Stimulated activated CD8-positive, alpha-beta memory T cell treated with anti-CD3 and anti-CD28 coated beads, Interleukin-4, amount 100 ng/mL, for 4 hours (primary cell): Measurements from ENCODE around the gene MYBBP1A.

Source experiments
- DNase-seq, 2 donors: peaks; one replicate each; pipeline ENCODE4 v3.0.0-alpha.2; 2020; ENCODE audit warnings: low read depth in 2 of 2, low spot score in 1 of 2

The MYBBP1A gene

DNA sequence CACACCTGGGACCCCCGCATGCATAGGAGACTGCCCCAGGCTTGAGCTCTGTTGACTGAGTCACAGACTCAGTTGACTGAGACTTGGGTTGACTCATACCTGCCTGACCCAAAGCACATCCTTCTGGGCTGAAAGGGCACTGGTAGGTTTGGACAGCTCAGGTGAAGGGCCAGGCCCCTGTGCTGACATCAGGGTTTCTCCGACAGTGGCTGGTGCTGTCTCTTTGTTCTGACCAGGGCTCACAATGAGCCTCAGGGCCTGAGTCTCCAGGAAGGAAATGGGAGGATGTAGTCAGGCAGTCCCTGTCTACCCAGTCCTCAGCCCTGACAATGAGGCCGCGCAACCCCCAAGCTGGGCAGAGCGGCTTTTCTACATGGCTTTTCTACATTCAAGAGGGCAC lies 50.0 kb downstream of the MYBBP1A start:
- DNase-seq: no peak

DNA sequence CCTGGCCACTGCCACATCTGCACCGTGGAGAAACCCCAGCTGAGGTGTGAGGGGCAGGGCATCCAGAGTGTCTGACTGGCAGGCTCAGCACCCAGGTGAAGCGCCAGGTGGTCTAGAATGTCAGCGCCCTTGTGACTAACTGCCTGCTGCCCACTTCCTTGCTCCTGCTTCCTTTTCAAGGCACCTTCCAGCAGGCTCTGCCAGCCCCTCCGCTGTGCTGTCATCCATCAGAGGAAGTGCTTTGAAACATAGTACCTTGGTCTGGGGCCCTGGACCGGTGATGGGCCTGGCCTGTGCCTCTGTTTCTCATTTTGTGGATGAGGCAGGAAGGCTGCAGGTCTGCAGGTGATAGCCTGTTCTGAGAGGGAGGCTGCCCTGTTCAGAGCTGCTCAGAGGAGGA lies 51.0 kb downstream of the MYBBP1A start:
- no peak for DNase-seq

DNA sequence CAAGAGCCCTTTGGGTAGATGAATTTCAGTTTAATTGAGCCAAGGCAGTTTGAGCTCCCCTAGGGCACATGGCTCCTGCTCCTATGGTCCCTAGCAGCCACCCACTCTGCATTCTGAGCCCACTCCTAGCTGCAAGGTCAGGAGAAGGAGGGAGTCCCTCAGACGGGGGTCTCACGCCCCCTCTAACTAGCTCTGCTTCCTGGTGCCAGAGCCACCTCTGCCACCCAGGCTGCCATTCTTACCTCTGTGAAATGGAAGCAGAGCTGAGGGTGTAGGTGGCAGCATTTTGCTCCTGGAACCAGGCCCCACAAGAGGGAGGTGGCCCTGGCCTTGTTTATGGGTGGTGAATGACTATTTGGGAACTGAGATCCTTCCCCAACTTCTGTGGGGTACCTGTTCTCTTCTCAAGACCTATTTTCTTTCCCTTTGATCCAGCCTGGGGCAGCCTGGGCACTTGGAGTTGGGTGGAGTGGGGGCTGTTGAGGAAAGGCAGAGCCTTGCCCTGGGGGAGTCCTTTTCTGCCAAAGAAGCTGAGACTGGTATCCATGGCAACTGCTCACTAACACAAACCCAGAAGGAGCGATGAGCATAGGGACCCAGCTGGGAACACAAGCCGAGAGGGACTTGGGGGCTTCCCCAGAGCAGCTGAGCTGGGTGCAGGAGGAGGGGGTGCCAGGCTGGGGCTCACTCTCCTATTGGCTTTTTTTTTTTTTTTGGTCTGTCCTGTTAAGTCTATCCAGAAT lies 51.7 kb downstream of the MYBBP1A start:
- DNase-seq: no peak

DNA sequence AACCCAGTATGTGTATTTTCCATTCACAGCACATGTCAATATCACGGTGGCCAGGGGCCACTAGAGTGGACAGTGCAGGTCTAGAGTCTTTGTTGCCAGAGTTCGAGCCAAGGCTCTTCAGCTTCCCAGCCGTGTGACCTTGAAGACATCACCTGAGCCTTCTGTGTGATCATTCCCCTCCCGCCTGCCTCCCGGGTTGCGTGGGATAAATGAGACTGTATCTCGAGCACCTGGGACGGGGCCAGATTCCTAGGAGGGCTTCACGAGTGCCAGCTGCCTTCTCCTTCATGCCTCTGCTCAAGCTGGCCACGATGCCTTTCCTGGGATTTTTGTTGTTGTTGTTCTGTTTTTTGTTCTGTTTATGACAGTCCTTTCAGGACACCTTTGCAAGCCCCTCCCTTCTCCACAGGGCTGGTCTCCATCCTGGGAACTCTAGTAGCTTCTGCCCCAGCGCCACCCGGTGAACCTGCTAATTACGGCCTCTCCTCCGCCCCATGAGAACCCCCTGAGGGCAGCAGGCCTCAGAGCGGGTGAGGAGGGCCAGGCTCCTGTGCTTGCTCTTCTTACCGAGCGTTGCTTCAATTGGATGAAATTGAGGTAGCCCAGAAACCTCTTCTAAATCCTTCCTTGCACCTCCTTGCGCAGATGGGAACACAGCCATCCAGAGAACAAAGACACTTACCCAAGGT lies 52.6 kb downstream of the MYBBP1A start:
- no peak for DNase-seq

DNA sequence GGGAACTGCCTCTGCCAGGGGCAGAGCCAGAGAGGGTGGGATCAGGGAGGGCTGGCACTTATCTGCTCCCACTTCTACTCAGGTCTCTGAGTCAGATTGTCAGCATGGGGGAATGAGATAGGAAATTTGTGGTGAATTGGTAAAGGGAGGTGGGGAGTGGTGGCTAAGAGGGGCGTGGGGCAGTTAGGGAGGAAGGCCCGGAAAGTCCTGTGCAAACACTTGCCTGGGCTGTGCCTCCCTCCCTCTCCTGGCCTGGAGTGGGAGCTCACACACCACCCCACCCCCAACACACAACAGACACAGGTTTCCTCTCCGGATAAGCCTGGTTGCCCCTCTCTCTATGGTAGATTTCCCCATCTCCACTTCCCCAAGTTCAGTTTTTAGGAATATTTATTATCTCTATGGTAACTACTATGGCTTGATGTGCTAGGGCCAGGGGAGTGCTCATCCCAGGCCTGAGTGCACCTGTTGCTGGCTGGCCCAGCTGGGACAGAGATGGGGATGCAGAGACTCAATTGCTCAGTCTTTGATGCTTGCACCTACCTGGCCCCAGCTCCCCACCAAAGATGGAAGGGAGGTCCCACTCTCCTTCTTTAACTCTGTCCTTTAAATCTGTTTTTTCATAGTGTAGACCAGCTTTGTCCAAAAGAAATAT lies 53.8 kb downstream of the MYBBP1A start:
- no peak for DNase-seq

DNA sequence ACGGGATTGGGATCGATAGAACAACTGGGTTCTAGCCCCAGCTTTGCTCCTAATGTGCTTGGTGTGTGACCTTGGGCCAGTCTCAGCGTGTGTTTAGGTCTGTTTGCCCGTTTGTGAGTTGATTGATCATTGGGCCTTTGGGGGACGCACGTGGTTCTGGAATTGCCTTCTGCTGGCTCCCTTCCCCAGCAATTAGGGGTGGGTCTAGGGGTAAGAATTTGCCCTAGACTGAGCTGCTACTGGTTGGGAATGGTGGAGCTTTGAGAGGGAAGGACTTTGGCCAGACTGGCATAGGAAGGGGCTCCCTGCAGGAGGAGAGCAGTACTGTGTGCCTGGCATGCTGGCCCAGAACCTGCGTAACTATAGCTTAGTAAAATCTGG lies 55.0 kb downstream of the MYBBP1A start:
- no peak for DNase-seq

DNA sequence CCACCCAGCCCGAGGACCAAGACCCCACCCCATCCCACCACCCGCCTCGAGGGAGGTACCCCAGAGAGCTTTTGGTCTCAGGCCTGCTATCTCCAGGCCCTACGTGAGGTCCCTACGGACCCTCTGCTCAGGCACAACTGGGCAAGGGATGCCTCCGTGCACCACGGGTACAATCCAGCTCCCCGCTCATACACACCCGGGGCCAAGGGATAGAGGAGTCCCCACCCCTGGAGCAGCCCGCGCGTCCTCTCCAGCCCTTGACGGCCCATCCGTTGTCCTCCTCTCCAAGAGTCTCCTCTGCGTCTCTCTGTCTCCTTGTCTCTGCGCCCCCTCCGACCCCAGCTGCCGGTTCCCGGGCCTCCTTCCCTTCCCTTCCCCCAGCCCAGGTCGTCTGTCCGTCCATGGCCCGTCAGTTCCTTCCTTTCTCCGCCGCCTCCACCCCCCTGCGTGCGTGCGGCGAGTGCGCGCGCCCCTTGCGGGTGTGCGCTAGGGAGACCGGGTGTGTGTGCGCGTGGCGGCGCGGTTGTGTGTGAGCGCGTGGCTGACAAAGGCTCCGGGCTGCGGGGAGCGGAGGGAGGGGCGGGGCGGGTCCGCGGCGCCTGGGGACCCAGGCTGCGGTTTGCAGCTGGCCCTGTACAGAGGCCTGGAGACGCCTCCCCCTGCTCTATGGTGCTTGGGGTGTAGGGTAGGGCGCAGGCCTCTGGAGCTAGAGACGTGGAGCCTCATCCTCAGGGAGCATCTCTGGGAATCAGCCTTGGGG lies 55.6 kb downstream of the MYBBP1A start:
- no peak for DNase-seq

DNA sequence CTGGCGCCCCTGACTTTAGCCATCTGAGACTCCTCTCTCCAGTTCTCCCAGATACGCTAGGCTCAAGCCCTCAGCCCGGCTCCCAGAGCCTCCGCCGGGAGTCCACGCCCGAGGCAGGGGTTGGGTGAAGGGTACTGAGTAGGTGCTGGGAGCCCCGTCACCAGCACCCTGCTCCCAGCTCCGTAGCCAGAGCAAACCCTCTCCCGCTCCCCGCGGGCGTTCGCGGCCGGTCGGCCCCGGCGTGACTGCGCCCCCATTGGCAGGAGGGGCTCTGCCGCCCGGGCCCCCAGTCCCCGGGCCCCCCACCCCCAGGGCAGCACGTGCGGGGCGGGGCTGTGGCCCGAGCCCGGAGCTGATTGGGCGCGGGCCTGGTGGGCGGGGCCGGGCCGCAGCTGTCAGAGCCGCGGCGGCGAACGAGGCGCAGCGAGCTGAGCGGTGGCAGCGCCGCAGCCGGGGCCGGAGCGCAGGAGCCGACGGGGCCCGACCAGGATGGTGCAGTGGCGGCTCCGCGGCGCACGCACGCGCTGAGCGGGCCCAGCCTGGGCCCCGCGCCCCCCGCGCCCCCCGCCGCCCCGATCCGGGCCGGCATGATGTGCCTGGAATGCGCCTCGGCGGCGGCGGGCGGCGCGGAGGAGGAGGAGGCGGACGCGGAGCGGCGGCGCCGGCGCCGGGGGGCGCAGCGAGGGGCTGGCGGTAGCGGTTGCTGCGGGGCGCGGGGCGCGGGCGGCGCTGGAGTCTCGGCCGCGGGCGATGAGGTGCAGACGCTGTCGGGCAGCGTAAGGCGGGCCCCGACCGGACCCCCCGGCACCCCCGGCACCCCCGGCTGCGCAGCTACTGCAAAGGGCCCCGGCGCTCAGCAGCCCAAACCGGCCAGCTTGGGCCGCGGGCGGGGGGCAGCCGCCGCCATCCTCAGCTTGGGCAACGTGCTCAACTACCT lies 56.5 kb downstream of the MYBBP1A start, which contains the start of gene SPNS2:
Gene SPNS2 (plus strand): TSS at position 421 of the 937 bp plus-strand sequence. CDS start 167 bp downstream, at position 588.
- peak in 1 of 2 donors; percentile 23 for DNase-seq

DNA sequence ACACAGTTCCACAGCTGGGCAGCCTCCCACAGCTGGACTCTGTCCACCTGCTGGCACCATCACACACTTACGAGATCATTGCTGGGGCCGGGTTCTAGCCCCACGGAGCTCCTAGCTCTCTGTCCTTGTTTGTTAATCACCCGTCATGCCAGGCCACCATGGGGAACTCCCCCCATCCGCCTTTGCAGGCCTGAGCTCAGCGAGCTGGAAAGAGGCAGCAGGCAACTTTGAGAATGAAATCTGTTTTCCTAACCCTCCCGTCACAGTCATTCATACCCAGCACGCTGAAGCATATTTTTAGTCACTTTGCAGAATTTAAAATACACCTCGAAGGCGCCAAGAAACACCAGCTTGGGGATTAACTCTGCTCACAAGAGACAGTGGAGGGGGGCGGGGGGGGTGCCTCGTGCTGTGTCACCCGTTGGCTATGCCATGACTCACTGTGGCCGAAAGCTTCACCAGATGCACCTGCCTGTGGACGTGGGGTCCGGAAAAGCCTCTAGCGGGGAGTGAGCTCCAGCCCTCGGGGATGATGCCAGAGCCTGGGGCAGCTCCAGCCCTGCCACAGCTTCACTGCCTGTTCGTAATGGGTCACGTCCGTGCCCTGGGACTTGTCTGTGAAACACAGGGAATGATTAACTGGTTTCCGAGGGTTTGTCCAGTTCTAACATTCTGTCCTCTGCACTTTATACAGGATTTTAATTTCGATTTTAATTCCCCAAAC lies 57.9 kb downstream of the MYBBP1A start:
- no peak for DNase-seq

DNA sequence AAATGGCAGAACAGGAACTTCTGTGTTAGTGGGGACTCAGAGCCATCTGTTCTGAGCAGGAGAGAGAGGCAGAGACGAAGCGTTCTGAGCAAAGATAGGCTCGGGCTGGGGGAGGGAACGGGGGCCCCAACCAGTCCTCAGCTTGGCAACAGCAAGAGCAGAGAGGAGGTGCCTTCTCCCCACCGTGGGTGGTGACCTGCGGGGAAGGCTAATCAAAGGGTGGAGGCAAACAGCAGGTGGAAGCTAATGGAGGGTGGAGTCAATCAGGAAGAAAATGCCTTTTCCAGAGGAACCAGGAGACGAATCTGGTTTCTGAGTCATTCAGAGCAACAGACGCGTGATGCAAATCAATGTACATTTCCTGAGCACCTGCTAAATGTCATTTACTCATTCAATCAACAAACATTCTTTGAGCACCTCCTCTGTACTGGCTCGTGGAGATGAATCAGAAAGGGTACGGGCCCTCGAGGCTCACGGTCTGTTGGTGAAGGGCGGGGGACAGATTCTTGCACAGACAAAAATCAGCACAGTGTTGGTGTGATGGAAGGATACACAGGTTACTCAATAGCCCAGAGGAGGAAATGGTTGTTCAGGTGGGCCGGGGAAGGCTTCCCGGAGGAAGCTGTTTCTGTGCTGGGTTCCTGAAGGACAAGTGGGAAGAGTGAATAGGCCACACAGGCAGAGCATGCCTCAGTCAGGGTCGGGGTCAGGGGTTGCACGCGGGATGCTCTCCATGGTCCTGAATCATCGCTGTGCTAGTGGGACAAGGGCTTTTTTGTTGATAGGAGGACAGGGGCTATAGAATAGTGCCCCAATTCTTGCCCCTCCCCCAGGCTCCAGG lies 62.2 kb downstream of the MYBBP1A start:
- no peak for DNase-seq

DNA sequence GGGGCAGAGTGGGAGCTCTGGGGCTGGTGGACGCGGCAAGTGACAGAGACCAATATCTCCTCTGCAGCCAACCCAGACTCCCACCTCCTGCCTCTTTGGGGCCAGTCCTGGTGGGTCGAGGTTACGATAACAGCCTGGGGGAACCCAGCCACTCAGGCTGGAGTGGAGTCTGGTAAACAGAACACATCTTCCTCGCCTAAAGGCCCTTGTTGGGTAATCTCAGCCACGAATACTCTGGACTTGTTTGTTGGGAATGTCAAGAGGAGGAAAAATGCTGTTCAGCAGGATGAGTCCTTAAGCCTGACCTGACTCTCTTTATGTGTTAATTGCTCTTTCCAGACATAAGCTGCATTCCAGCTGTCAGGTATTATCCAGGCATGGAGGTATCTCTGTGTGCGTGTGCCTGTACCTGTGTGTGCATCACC lies 64.5 kb downstream of the MYBBP1A start:
- DNase-seq: no peak

DNA sequence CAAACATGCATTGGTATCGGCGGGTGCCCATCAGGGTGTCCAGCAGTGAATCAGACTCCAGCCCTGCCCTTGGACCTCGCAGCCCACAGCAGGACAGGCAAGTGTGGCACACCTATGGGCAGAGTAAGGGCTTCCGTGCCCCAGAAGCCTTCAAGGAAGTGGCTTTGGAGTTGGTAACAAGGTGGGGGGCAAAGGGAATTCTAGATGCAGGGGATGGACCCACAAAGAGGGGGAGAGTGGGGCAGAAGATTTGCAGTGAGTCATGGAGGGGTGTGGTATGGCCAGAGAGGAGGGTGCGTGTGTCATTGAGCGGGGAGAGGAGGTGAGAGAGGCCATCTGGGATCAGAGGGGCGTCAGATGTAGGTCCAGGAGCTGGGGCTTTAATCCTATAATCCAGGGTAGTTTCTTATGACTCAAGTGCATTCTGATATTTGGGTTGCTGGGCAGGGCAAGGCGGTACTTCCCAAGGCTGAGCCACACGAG lies 65.0 kb downstream of the MYBBP1A start:
- no peak for DNase-seq

DNA sequence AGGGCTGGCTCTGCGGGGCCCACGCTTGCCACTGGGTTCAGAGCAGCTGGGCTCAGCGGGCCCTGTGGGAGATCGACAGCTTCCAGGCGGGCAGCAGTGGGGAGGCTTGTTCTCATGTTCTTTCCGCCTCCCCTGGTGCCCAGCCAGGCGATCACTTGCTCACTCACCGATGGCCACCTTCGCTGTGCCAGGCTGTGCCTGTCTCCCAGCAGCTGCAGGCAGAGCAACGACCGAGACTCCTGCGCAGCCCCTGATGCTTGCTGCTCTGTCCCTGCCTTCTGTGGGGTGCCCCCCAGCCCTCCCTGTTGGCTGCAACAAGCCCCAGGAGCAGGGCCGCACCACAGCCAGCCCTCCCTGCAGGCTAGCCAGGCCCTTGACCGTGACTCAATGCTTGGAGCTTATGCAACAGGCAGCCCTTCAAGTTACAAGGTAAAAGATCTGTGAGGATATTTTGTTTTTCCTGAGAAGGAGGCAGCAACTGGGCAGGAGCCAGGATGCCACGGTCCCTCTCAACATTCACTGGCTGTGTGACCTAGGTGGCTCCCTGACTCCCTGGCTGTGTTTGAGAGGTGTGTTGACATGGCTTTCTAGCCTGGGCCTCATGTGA lies 66.1 kb downstream of the MYBBP1A start:
- no peak for DNase-seq
